AG10803 (cell line): ENCODE data around the gene DNMT3L.
A peak's percentile ranks its signal among the peaks of the same experiment; 100 is the strongest.
"Not testable (repeated sequence)": the region's sequence is repeated elsewhere in the genome, so short reads cannot be mapped to it uniquely, and the experiment has no call there.

Experiments used
- DNase-seq: peaks from one replicate; pipeline ENCODE4 v3.0.0; 2010; ENCODE audit warnings: low read depth
- H3K4me3 ChIP-seq: 2 replicates; pipeline ENCODE4 v1.5.1; 2011; ENCODE audit warnings: mild to moderate bottlenecking, low read length, control low read depth
- TF ChIP-seq, protein P1 (sequence below): conservative IDR thresholded peaks from 2 replicates; pipeline ENCODE4 v1.5.1; 2011; ENCODE audit warnings: mild to moderate bottlenecking, low read length, control low read depth, inconsistent platforms

Gene DNMT3L

DNA sequence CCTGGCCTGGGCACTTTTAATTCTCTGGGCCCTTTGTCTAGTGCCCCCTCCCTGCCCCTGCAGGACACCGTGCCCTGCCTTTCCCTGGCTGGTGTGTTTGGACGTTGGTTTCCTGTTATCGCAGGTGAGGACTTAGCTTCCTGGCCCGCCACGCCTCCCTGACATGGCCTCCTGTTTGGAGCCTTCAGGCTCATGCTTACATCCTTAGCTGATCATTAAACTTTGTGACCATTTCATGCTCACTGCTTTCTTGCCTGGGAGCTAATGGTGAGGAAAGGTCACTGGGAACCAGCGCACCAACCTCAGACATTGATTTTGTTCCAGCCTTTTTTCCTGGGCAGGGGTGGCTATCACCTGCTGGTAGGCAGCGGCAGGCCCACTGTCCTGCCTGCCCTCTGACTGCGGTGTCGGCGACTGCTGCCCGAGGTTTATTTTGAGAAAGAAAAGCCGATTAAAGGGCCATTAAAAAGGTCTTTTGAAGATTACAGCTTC lies 41.8 kb upstream of the DNMT3L start:
- TF ChIP-seq, protein P1, sequence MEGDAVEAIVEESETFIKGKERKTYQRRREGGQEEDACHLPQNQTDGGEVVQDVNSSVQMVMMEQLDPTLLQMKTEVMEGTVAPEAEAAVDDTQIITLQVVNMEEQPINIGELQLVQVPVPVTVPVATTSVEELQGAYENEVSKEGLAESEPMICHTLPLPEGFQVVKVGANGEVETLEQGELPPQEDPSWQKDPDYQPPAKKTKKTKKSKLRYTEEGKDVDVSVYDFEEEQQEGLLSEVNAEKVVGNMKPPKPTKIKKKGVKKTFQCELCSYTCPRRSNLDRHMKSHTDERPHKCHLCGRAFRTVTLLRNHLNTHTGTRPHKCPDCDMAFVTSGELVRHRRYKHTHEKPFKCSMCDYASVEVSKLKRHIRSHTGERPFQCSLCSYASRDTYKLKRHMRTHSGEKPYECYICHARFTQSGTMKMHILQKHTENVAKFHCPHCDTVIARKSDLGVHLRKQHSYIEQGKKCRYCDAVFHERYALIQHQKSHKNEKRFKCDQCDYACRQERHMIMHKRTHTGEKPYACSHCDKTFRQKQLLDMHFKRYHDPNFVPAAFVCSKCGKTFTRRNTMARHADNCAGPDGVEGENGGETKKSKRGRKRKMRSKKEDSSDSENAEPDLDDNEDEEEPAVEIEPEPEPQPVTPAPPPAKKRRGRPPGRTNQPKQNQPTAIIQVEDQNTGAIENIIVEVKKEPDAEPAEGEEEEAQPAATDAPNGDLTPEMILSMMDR = no peak
- no peak for DNase-seq
- no peak overlapping the region for H3K4me3 ChIP-seq

DNA sequence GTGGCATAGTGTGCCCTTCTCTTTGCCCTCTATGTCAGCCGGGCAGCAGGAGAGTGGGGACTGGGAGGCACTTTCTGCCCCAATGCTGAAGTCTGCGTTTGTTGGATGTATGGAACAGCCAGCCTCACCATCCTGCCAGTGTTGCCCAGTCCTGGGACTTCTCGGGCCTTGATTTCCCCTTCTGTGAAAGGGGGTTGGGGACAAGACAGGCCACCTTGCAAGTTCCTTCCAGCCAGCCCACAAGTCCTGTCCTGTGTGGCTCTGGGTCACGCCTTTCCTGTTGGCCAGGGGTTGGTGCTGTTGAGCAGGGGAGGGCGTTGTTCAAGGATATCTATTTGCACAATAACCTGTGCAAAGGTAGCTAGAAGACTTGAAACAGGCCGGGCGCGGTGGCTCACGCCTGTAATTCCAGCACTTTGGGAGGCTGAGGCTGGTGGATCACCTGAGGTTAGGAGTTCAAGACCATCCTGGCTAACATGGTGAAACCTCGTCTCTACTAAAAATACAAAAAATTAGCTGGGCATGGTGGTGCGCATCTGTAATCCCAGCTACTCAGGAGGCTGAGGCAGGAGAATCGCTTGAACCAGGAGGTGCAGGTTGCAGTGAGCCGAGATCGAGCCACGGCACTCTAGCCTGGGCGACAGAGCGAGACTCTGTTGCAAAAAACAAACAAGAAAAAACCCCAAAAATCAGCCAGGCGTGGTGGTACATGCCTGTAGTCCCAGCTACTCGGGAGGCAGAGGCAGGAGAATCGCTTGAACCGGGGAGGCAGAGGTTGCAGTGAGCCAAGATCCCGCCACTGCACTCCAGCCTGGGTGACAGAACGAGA lies 41.1 kb upstream of the DNMT3L start:
- H3K4me3 ChIP-seq, DNase-seq: not testable (repeated sequence)

DNA sequence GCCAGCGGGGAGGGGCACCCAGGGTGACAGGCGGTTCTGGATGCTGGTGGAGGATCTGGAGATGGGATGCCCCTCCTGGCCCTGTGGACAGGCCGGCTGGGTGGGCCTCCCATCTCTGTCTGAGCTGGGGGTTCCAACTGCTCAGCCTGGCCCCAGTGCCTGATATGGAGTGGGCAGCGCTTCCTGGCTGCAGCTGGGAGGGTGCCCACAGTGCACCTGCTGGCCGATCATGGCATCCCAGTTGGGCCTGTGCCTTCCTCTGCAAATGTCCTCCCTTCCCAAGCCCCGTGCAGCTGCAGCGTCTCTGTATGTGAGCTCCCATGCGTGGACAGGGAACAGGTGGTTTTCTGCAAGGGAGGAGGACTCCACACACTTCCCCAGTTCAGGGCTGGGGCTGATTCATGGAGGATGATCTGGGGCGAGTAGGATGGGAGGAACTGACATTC lies 40.3 kb upstream of the DNMT3L start:
- no peak overlapping the region for H3K4me3 ChIP-seq

DNA sequence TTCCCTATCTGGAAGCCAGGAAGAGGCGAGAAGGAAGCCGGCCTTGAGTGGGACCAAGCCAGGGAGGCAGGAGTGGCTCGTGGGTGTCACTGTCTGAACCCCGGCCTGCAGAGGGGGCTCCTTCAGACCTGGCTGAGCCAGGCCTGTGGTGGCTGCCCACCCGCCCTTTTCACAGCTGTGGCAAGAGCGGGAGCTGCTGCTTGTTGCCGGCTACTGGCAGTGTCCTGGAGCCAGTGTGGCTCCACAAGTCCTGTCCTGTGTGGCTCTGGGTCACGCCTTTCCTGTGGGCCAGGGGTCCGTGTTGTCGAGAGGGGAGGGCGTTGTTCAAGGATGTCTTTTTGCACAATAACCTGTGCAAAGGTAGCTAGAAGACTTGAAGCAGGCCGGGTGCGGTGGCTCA lies 39.4 kb upstream of the DNMT3L start:
- H3K4me3 ChIP-seq = peak overlapping the region; percentile 79
- TF ChIP-seq, protein P1 = no peak
- no peak for DNase-seq

More for the DNA sequence above, 40.3 kb upstream of the DNMT3L start:
- TF ChIP-seq, protein P1 = no peak
- DNase-seq = no peak

DNA sequence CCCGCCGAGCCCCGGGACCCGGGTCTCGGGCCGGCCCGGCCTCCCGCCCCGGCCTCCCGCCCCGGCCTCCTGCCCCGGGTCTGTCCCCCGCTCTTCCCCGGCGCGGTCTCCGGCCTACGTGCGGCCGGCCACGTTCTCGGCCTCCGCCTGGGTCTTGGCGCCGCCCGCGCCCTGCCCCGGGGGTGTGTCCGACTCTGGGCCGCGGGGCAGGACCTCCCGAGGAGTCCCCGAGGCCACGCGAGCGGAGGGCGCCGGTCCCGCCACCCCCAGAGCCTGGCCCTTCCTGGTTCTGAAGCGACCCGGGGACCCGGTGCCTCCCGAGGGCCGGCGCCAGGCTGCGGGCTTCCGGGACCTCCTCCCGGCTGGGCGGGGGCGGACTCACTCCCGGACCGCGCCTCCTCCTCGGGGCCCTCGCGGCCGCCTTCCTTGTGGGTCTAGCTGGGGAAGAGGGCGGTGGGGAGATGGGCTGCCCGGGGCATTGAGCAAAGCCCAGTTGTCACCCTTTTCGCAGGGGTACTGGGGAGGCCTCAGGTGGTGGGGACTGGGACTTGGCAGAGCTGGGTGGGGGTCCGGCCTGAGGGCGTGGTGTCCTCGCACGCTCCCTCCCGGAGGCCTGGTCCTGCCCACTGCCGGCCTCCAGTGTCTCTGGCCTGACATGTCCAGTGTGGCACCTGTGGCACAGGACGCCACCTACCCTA lies 38.7 kb upstream of the DNMT3L start:
- H3K4me3 ChIP-seq = peak overlapping the region; percentile 79
- TF ChIP-seq, protein P1 = no peak
- peak; percentile 45 for DNase-seq

DNA sequence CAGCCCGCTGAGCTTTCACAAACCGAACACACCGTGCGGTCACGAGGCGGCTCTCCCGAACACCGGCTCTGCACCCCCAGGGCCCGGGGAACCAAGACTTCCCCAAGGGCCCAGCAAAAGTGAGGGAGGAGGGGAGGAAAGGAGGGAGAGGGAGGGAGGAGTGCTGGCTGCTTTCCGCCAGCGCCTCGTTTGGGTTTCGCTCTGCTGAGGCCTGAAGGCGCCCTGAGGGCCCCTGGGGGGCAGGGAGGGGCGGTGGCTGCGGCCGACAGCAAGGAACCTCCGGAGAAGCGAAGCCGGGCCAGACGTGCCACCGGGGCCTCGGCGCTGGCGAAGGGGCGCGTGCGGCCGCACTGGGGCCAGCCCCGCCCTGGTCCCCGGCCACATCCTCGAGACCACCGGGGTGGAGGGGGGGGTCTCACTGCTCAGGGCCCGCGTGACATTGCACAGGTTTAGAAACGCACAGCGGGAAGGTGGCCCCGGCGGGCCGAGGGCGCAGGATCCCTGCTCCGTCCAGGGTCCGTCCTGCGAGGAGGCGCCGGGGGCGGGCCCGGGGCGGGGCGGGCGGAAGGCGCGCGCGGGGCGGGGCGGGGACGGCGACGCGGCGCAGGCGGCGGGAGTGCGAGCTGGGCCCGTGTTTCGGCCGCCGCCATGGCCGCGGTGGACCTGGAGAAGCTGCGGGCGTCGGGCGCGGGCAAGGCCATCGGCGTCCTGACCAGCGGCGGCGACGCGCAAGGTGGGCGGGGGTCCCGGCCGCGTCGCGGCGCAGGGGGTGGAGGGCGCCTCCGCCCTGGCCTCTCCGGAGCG lies 38.0 kb upstream of the DNMT3L start, which contains the start of gene PFKL:
Gene PFKL, plus strand, starts transcription at position 596 of the 804 bp plus-strand sequence. Its CDS starts 53 bp downstream, at position 649.
- TF ChIP-seq, protein P1 = no peak
- DNase-seq = peak; percentile 63
- H3K4me3 ChIP-seq = peak within 1 kb of the TSS; percentile 79

DNA sequence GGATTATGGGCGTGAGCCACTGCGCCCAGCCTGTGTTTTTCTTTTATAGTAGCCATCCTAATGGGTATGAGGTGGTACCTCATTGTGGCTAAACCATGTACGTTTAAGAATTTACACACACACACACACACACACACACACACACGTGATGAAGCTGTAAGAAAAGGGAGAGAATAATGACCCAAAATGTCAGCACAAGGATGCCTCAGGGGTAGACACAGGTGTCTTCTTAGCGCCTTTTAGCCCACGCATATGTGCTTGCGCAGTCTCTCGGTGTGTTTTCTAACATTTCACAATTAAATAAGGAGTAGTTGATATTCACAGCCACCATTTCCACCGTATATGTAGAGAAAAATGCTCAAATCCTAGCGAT lies 37.4 kb upstream of the DNMT3L start:
- peak; percentile 14 for DNase-seq
- TF ChIP-seq, protein P1 = no peak
- H3K4me3 ChIP-seq = peak overlapping the region; percentile 64
